Activated CD4-positive, alpha-beta T cell treated with anti-CD3 and anti-CD28 coated beads for 36 hours (primary cell): ENCODE results near the gene VPS13C. TPM values are rescaled to one million over a fixed set of nuclear protein-coding genes. Genes with fewer than 3 reads are reported as not detected.
A peak's percentile ranks its signal among the peaks of the same experiment; 100 is the strongest.
"Not testable (repeated sequence)": the region's sequence is repeated elsewhere in the genome, so short reads cannot be mapped to it uniquely, and the experiment has no call there.

Experiments used
- ATAC-seq: fragments of 200-7000 bp; cut with Tn5 transposase; one replicate; pipeline ENCODE4 v1.10.0; 2021; ENCODE audit warnings: mild to moderate bottlenecking, moderate library complexity
- CTCF ChIA-PET: fragments of 350-600 bp; sonication (Branson Sonifier 250); formaldehyde crosslinking; loops from one replicate; lab custom pipeline; 2021; ENCODE audit warnings: antibody characterized with exemption; lab: Charles Lee
- POLR2A ChIA-PET: fragments of 350-600 bp; sonication (Branson Sonifier 250); formaldehyde crosslinking; loops from one replicate; lab custom pipeline; 2021; ENCODE audit warnings: antibody characterized with exemption, inconsistent platforms; lab: Charles Lee
- DNase-seq: peaks from one replicate; pipeline ENCODE4 v3.0.0-alpha.2; 2020
- H3K27ac Mint-ChIP-seq: one replicate; pipeline ENCODE4 v1.8.0; 2021; ENCODE audit warnings: mixed read lengths
- H3K27me3 Mint-ChIP-seq: one replicate; pipeline ENCODE4 v1.8.0; 2021; ENCODE audit warnings: mixed read lengths
- H3K36me3 Mint-ChIP-seq: one replicate; pipeline ENCODE4 v1.8.0; 2021; ENCODE audit warnings: low read depth, mixed read lengths
- H3K4me1 Mint-ChIP-seq: one replicate; pipeline ENCODE4 v1.8.0; 2021; ENCODE audit warnings: mixed read lengths
- H3K4me3 Mint-ChIP-seq: one replicate; pipeline ENCODE4 v1.8.0; 2021; ENCODE audit warnings: mild to moderate bottlenecking, moderate library complexity, mixed read lengths
- H3K9me3 Mint-ChIP-seq: one replicate; pipeline ENCODE4 v1.8.0; 2021; ENCODE audit warnings: low read depth, mixed read lengths
- intact Hi-C, 2 experiments: fragments of 100-400 bp; cut with DNase I in 1 of 2; cut with micrococcal nuclease in 1 of 2; formaldehyde crosslinking; loops; one replicate each; pipeline versions ENCODE4 v1.14.2 to v1.15.1; 2022 to 2024; cut with DNase I, micrococcal nuclease
- total RNA-seq, 2 experiments: library from RNA; stranded (reverse); gene quantifications; one replicate each; pipeline ENCODE4 v1.2.3, GENCODE V29; 2021

The VPS13C gene
- total RNA-seq, 2 experiments from 2014 or later, result 40.1 to 47.2 TPM

- H3K36me3 Mint-ChIP-seq, result peaks cover 5% of the 10 kb centered on the region
- ATAC-seq, result no peak
- ChIA-PET POLR2A (no interaction called here), CTCF (interaction anchor here (1.0 to 3.8 kb wide), 2 partner anchors 13 to 31 kb away, joined by 4 to 24 read pairs; no protein-coding TSS in a partner anchor)
- peak overlapping the region; percentile 19 for H3K27ac Mint-ChIP-seq
- H3K9me3 Mint-ChIP-seq, result no peaks in the 10 kb centered on the region
- peak overlapping the region; percentile 95 for H3K4me3 Mint-ChIP-seq
- no peaks in the 10 kb centered on the region for H3K27me3 Mint-ChIP-seq
- DNase-seq, result no peak
- peaks cover 54% of the 10 kb centered on the region for H3K4me1 Mint-ChIP-seq
- intact Hi-C loops, result no loop called here
Observed at GRCh38 chr15:62058327-62059028, 1.8 kb downstream of the VPS13C start.

- no peak overlapping the region for H3K4me3 Mint-ChIP-seq
- H3K9me3 Mint-ChIP-seq, result no peaks in the 10 kb centered on the region
- H3K27ac Mint-ChIP-seq, result no peak overlapping the region
- H3K27me3 Mint-ChIP-seq, result no peaks in the 10 kb centered on the region
- H3K4me1 Mint-ChIP-seq, result peaks cover 57% of the 10 kb centered on the region
- H3K36me3 Mint-ChIP-seq, result peaks cover 5% of the 10 kb centered on the region
- intact Hi-C loops, result no loop called here
- POLR2A ChIA-PET, result no interaction called here
- ATAC-seq, result no peak
- CTCF ChIA-PET, result interaction anchor here (0.7 kb wide), 1 partner anchor 219 kb away, joined by 3 read pairs; no protein-coding TSS in a partner anchor
- no peak for DNase-seq
Observed at GRCh38 chr15:62057341-62057980, 2.8 kb downstream of the VPS13C start.

GRCh38 chr15:62054979-62055378 lies 5.3 kb downstream of the VPS13C start:
- intact Hi-C loops, result no loop called here
- Mint-ChIP-seq H3K4me1 (peaks cover 48% of the 10 kb centered on the region), H3K4me3 (no peak overlapping the region), H3K27me3 (no peaks in the 10 kb centered on the region), H3K27ac (no peak overlapping the region), H3K9me3 (peaks cover 2% of the 10 kb centered on the region), H3K36me3 (peaks cover 8% of the 10 kb centered on the region)
- ChIA-PET POLR2A (no interaction called here), CTCF (no interaction called here)
- no peak for DNase-seq
- no peak for ATAC-seq

GRCh38 chr15:62053439-62054085 lies 6.7 kb downstream of the VPS13C start:
- Mint-ChIP-seq H3K27me3 (no peaks in the 10 kb centered on the region), H3K27ac (peak overlapping the region; percentile 24), H3K36me3 (peaks cover 12% of the 10 kb centered on the region), H3K4me3 (no peak overlapping the region), H3K4me1 (peaks cover 46% of the 10 kb centered on the region), H3K9me3 (peaks cover 3% of the 10 kb centered on the region)
- ChIA-PET CTCF (interaction anchor here (1.2 to 1.8 kb wide), 3 partner anchors 9 to 21 kb away, joined by 4 to 6 read pairs (median 6); partner anchors contain the start of gene C2CD4A), POLR2A (no interaction called here)
- DNase-seq (no peak), ATAC-seq (peak; percentile 12)
- intact Hi-C loops, result no loop called here

GRCh38 chr15:62052713-62053112 lies 7.5 kb downstream of the VPS13C start:
- Mint-ChIP-seq H3K4me1 (peaks cover 41% of the 10 kb centered on the region), H3K36me3 (peaks cover 9% of the 10 kb centered on the region), H3K9me3 (peaks cover 3% of the 10 kb centered on the region), H3K4me3 (no peak overlapping the region), H3K27me3 (no peaks in the 10 kb centered on the region), H3K27ac (no peak overlapping the region)
- POLR2A ChIA-PET, result no interaction called here
- DNase-seq, result no peak
- no peak for ATAC-seq
- CTCF ChIA-PET, result interaction anchor here (1.2 to 1.8 kb wide), 4 partner anchors 10 to 22 kb away, joined by 4 to 6 read pairs (median 5); partner anchors contain the start of gene C2CD4A
- intact Hi-C loops, result no loop called here

- H3K4me3 Mint-ChIP-seq, result no peak overlapping the region
- DNase-seq (no peak), ATAC-seq (no peak)
- H3K4me1 Mint-ChIP-seq, result peaks cover 41% of the 10 kb centered on the region
- H3K27me3 Mint-ChIP-seq, result no peaks in the 10 kb centered on the region
- CTCF ChIA-PET, result no interaction called here
- peaks cover 3% of the 10 kb centered on the region for H3K9me3 Mint-ChIP-seq
- H3K27ac Mint-ChIP-seq, result no peak overlapping the region
- peaks cover 7% of the 10 kb centered on the region for H3K36me3 Mint-ChIP-seq
- POLR2A ChIA-PET, result interaction anchor here (0.6 kb wide), 1 partner anchor 40 kb away, joined by 4 read pairs; no protein-coding TSS in a partner anchor
- intact Hi-C loops, result no loop called here
Observed at GRCh38 chr15:62051166-62051565, 9.1 kb downstream of the VPS13C start.

GRCh38 chr15:62050115-62050514 lies 10.1 kb downstream of the VPS13C start:
- Mint-ChIP-seq H3K27ac (peak overlapping the region; percentile 6), H3K4me3 (no peak overlapping the region), H3K9me3 (peaks cover 3% of the 10 kb centered on the region), H3K4me1 (peaks cover 45% of the 10 kb centered on the region), H3K36me3 (peaks cover 7% of the 10 kb centered on the region), H3K27me3 (no peaks in the 10 kb centered on the region)
- intact Hi-C loops, result no loop called here
- DNase-seq (no peak), ATAC-seq (no peak)
- POLR2A ChIA-PET, result no interaction called here
- CTCF ChIA-PET, result no interaction called here

- ATAC-seq, H3K9me3 Mint-ChIP-seq, DNase-seq, CTCF ChIA-PET, H3K27me3 Mint-ChIP-seq, H3K27ac Mint-ChIP-seq, POLR2A ChIA-PET, H3K36me3 Mint-ChIP-seq, intact Hi-C loops, H3K4me3 Mint-ChIP-seq: not testable (repeated sequence)
- peaks cover 33% of the 10 kb centered on the region for H3K4me1 Mint-ChIP-seq
Observed at GRCh38 chr15:62048254-62048653, 12.0 kb downstream of the VPS13C start.

- intact Hi-C loops, result no loop called here
- DNase-seq, result no peak
- ChIA-PET POLR2A (interaction anchor here (0.7 kb wide), 2 partner anchors 12 to 606 kb away, joined by 6 to 9 read pairs; no protein-coding TSS in a partner anchor), CTCF (no interaction called here)
- H3K4me1 Mint-ChIP-seq, result peaks cover 28% of the 10 kb centered on the region
- peaks cover 3% of the 10 kb centered on the region for H3K9me3 Mint-ChIP-seq
- peaks cover 7% of the 10 kb centered on the region for H3K36me3 Mint-ChIP-seq
- no peak for ATAC-seq
- H3K27me3 Mint-ChIP-seq, result no peaks in the 10 kb centered on the region
- H3K4me3 Mint-ChIP-seq, result no peak overlapping the region
- no peak overlapping the region for H3K27ac Mint-ChIP-seq
Observed at GRCh38 chr15:62047282-62047827, 12.9 kb downstream of the VPS13C start.

- peak; percentile 74 for ATAC-seq
- peaks cover 7% of the 10 kb centered on the region for H3K36me3 Mint-ChIP-seq
- POLR2A ChIA-PET, result no interaction called here
- CTCF ChIA-PET, result no interaction called here
- H3K27me3 Mint-ChIP-seq, result no peaks in the 10 kb centered on the region
- peaks cover 3% of the 10 kb centered on the region for H3K9me3 Mint-ChIP-seq
- intact Hi-C loops, result no loop called here
- H3K4me1 Mint-ChIP-seq, result peaks cover 24% of the 10 kb centered on the region
- peak overlapping the region; percentile 30 for H3K4me3 Mint-ChIP-seq
- peak overlapping the region; percentile 8 for H3K27ac Mint-ChIP-seq
- DNase-seq, result no peak
Observed at GRCh38 chr15:62046078-62046743, 14.0 kb downstream of the VPS13C start.
